ENCODE results near the gene HOXD13.

The HOXD13 gene

GRCh38 chr2:176068419-176068832 is 24.1 kb upstream of the HOXD13 start:
- TF ChIP-seq FOXP2 (optimal IDR thresholded peaks at IDR 0.05; ENCODE audit: borderline replicate concordance, extremely low read depth, extremely low read length, insufficient read depth) (no peak), TAF1 (IDR thresholded peaks at IDR 0.05; ENCODE audit: borderline replicate concordance, insufficient read depth, low read length) (no peak), SIN3A (IDR thresholded peaks at IDR 0.05; ENCODE audit: borderline replicate concordance, insufficient read depth, low read length) (no peak), POLR2AphosphoS5 (IDR thresholded peaks at IDR 0.05; ENCODE audit: low read depth, low read length) (no peak)
- TF ChIP-seq, protein P1, sequence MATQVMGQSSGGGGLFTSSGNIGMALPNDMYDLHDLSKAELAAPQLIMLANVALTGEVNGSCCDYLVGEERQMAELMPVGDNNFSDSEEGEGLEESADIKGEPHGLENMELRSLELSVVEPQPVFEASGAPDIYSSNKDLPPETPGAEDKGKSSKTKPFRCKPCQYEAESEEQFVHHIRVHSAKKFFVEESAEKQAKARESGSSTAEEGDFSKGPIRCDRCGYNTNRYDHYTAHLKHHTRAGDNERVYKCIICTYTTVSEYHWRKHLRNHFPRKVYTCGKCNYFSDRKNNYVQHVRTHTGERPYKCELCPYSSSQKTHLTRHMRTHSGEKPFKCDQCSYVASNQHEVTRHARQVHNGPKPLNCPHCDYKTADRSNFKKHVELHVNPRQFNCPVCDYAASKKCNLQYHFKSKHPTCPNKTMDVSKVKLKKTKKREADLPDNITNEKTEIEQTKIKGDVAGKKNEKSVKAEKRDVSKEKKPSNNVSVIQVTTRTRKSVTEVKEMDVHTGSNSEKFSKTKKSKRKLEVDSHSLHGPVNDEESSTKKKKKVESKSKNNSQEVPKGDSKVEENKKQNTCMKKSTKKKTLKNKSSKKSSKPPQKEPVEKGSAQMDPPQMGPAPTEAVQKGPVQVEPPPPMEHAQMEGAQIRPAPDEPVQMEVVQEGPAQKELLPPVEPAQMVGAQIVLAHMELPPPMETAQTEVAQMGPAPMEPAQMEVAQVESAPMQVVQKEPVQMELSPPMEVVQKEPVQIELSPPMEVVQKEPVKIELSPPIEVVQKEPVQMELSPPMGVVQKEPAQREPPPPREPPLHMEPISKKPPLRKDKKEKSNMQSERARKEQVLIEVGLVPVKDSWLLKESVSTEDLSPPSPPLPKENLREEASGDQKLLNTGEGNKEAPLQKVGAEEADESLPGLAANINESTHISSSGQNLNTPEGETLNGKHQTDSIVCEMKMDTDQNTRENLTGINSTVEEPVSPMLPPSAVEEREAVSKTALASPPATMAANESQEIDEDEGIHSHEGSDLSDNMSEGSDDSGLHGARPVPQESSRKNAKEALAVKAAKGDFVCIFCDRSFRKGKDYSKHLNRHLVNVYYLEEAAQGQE (IDR thresholded peaks at IDR 0.05; ENCODE audit: insufficient read depth in 1 of 2, low read depth in 2 of 2, low read length in 2 of 2) = no peak

DNA sequence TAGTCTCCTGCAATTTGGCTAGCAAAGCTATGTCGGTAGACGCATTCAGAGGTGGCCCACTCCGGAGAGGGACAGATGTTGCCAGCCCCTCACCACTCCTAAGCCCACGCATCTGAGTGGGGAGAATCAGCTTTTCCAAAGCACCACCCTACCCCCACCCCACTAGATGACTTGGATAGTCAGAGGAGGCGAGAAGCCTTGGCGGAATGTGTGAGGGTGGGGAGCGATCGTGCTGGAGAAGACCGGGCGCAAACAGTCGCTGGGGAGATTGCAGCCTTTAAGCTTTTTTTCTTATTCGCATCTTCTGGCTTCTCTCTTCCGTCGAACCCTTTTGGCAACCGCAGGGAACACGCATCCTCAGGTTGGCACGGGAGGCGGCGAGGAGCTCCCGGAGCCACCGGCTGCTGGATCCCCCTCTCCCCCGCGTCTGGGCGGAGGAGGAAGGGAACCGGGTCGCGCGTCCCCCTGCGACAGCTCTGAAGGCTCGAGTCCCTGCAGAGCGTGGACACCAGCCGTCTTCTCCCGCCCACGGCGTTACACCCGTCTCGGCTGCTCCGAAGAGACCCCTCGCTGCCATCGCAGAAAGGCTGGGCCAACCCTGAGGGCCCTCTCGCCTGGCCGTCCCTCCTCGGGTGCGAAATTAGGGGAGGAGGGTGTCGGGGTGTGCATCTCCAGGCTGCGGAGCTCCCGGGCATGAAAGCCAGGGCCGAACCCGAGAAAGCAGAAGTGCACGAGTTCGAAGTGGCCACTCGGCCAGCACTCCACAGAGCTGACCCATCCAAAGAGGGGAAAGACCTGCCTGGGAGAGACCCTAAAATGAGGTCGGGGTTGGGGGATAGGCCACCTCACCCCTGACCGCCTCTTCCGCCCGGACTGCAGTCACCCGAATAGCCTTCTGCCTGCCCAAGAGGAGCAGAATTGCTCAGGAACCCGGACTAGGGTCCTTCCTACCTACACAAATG is 20.9 kb upstream of the HOXD13 start:
- TF ChIP-seq, protein P1 (IDR thresholded peaks at IDR 0.05; ENCODE audit: insufficient read depth in 1 of 2, low read depth in 2 of 2, low read length in 2 of 2) = no peak
- no peak for TF ChIP-seq FOXP2 (optimal IDR thresholded peaks at IDR 0.05; ENCODE audit: borderline replicate concordance, extremely low read depth, extremely low read length, insufficient read depth)
- TF ChIP-seq POLR2AphosphoS5 (IDR thresholded peaks at IDR 0.05; ENCODE audit: low read depth, low read length) = no peak
- no peak for TF ChIP-seq TAF1 (IDR thresholded peaks at IDR 0.05; ENCODE audit: borderline replicate concordance, insufficient read depth, low read length)
- TF ChIP-seq SIN3A (IDR thresholded peaks at IDR 0.05; ENCODE audit: borderline replicate concordance, insufficient read depth, low read length) = no peak

- no peak for TF ChIP-seq FOXP2 (optimal IDR thresholded peaks at IDR 0.05; ENCODE audit: borderline replicate concordance, extremely low read depth, extremely low read length, insufficient read depth)
- TF ChIP-seq SIN3A (IDR thresholded peaks at IDR 0.05; ENCODE audit: borderline replicate concordance, insufficient read depth, low read length) = no peak
- no peak for TF ChIP-seq TAF1 (IDR thresholded peaks at IDR 0.05; ENCODE audit: borderline replicate concordance, insufficient read depth, low read length)
Observed at GRCh38 chr2:176072292-176072669, 20.2 kb upstream of the HOXD13 start.

- no peak for TF ChIP-seq SIN3A (IDR thresholded peaks at IDR 0.05; ENCODE audit: borderline replicate concordance, insufficient read depth, low read length)
- no peak for TF ChIP-seq TAF1 (IDR thresholded peaks at IDR 0.05; ENCODE audit: borderline replicate concordance, insufficient read depth, low read length)
- TF ChIP-seq, protein P1 (IDR thresholded peaks at IDR 0.05; ENCODE audit: insufficient read depth in 1 of 2, low read depth in 2 of 2, low read length in 2 of 2) = no peak
- no peak for TF ChIP-seq FOXP2 (optimal IDR thresholded peaks at IDR 0.05; ENCODE audit: borderline replicate concordance, extremely low read depth, extremely low read length, insufficient read depth)
- TF ChIP-seq POLR2AphosphoS5 (IDR thresholded peaks at IDR 0.05; ENCODE audit: low read depth, low read length) = no peak
Observed at GRCh38 chr2:176072951-176073904, 19.3 kb upstream of the HOXD13 start.

DNA sequence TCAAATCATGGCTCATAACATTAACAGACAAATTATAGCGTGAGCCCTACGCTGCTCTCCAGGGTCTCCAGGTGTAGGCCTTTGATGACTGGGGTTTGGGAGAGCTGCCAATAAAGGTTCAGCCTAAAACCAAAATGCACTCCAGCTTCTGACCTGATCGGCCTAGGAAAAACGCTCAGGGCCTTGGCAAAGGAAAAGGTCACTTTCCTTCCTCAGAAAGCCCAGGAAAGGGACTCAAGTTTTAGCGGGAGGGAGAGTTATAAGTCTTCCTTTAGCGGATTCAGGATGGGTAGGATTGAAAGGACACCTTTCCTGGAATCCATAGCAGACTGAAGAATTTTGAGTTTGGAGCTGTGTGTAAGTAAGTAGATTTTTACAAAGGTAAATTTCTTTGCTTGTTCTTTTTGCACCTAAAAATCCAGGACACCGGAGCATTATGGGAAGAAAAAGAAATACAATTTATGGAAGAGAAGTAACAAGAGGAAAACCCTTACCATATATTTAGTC is 17.5 kb upstream of the HOXD13 start:
- no peak for TF ChIP-seq FOXP2 (optimal IDR thresholded peaks at IDR 0.05; ENCODE audit: borderline replicate concordance, extremely low read depth, extremely low read length, insufficient read depth)
- TF ChIP-seq, protein P1 (IDR thresholded peaks at IDR 0.05; ENCODE audit: insufficient read depth in 1 of 2, low read depth in 2 of 2, low read length in 2 of 2) = no peak
- no peak for TF ChIP-seq POLR2AphosphoS5 (IDR thresholded peaks at IDR 0.05; ENCODE audit: low read depth, low read length)
- TF ChIP-seq SIN3A (IDR thresholded peaks at IDR 0.05; ENCODE audit: borderline replicate concordance, insufficient read depth, low read length) = no peak
- no peak for TF ChIP-seq TAF1 (IDR thresholded peaks at IDR 0.05; ENCODE audit: borderline replicate concordance, insufficient read depth, low read length)

All from PFSK-1 (cell line).